Measurements from ENCODE around the gene GIGYF2. TPM values are rescaled to one million over a fixed set of nuclear protein-coding genes. Genes with fewer than 3 reads are reported as not detected.

The GIGYF2 gene
- total RNA-seq, 2 donors from 2014 or later, result 60.3 to 66.7 TPM

- DNase-seq (ENCODE audit: low spot score), result no peak
- intact Hi-C loops (cut with DNase I), result loop anchor here in 1 of 2 donors (10.0 kb wide), 1 partner anchor 163 kb away; the partner anchor contains the start of gene NEU2
These were observed 175.0 kb downstream of the GIGYF2 start for GRCh38 chr2:232871835-232872736.

GRCh38 chr2:232872826-232873225 is 175.7 kb downstream of the GIGYF2 start:
- intact Hi-C loops (cut with DNase I), result loop anchor here in 1 of 2 donors (10.0 kb wide), 1 partner anchor 162 kb away; the partner anchor contains the start of gene NEU2

GRCh38 chr2:232873292-232873908 is 176.3 kb downstream of the GIGYF2 start:
- intact Hi-C loops (cut with DNase I), result loop anchor here in 1 of 2 donors (10.0 kb wide), 1 partner anchor 161 kb away; the partner anchor contains the start of gene NEU2
- no peak for DNase-seq (ENCODE audit: low spot score)

More at GRCh38 chr2:232872826-232873225, 175.7 kb downstream of the GIGYF2 start:
- DNase-seq (ENCODE audit: low spot score), result no peak

- DNase-seq (ENCODE audit: low spot score), result no peak
- intact Hi-C loops (cut with DNase I), result loop anchor here in 1 of 2 donors (10.0 kb wide), 1 partner anchor 161 kb away; the partner anchor contains the start of gene NEU2
These were observed 176.9 kb downstream of the GIGYF2 start for GRCh38 chr2:232873909-232874641.

- peak; percentile 73 for DNase-seq (ENCODE audit: low spot score)
- intact Hi-C loops (cut with DNase I), result loop anchor here in 1 of 2 donors (10.0 kb wide), 1 partner anchor 160 kb away; the partner anchor contains the start of gene NEU2
These were observed 177.6 kb downstream of the GIGYF2 start for GRCh38 chr2:232874677-232875223.

- no peak for DNase-seq (ENCODE audit: low spot score)
- intact Hi-C loops (cut with DNase I), result loop anchor here in 1 of 2 donors (10.0 kb wide), 1 partner anchor 159 kb away; the partner anchor contains the start of gene NEU2
These were observed 178.4 kb downstream of the GIGYF2 start for GRCh38 chr2:232875256-232876121.

- no peak for DNase-seq (ENCODE audit: low spot score)
- intact Hi-C loops (cut with DNase I), result loop anchor here in 1 of 2 donors (10.0 kb wide), 1 partner anchor 158 kb away; the partner anchor contains the start of gene NEU2
These were observed 179.2 kb downstream of the GIGYF2 start for GRCh38 chr2:232876161-232876977.

GRCh38 chr2:232876978-232877441 is 179.9 kb downstream of the GIGYF2 start:
- peak; percentile 71 for DNase-seq (ENCODE audit: low spot score)
- intact Hi-C loops (cut with DNase I), result loop anchor here in 1 of 2 donors (10.0 kb wide), 1 partner anchor 158 kb away; the partner anchor contains the start of gene NEU2

- no peak for DNase-seq (ENCODE audit: low spot score)
- intact Hi-C loops (cut with DNase I), result loop anchor here in 1 of 2 donors (10.0 kb wide), 1 partner anchor 157 kb away; the partner anchor contains the start of gene NEU2
These were observed 180.9 kb downstream of the GIGYF2 start for GRCh38 chr2:232877940-232878511.

GRCh38 chr2:232878855-232879617 is 181.9 kb downstream of the GIGYF2 start:
- intact Hi-C loops (cut with DNase I), result loop anchor here in 1 of 2 donors (10.0 kb wide), 1 partner anchor 156 kb away; the partner anchor contains the start of gene NEU2
- peak; percentile 72 for DNase-seq (ENCODE audit: low spot score)

GRCh38 chr2:232879618-232880494 is 182.7 kb downstream of the GIGYF2 start:
- DNase-seq (ENCODE audit: low spot score), result peak; percentile 73
- intact Hi-C loops (cut with DNase I), result loop anchor here in 1 of 2 donors (10.0 kb wide), 1 partner anchor 155 kb away; the partner anchor contains the start of gene NEU2

GRCh38 chr2:232880764-232881351 is 183.7 kb downstream of the GIGYF2 start:
- intact Hi-C loops (cut with DNase I), result no loop called here
- peak; percentile 68 for DNase-seq (ENCODE audit: low spot score)

- peak; percentile 81 for DNase-seq (ENCODE audit: low spot score)
These were observed 185.0 kb downstream of the GIGYF2 start for GRCh38 chr2:232882085-232882484.

GRCh38 chr2:232882505-232883115 is 185.5 kb downstream of the GIGYF2 start:
- no peak for DNase-seq (ENCODE audit: low spot score)
- intact Hi-C loops (cut with DNase I), result no loop called here

More at GRCh38 chr2:232882085-232882484, 185.0 kb downstream of the GIGYF2 start:
- intact Hi-C loops (cut with DNase I), result no loop called here

All from posterior vena cava (tissue), 2 donors.